Neural progenitor cell (in vitro differentiated cells): ENCODE measurements around the gene ABCD3. TPM values are rescaled to one million over a fixed set of nuclear protein-coding genes. Genes with fewer than 3 reads are reported as not detected.

Source experiments
- DNase-seq: peaks from one replicate; pipeline ENCODE4 v3.0.0-alpha.2; 2016; ENCODE audit warnings: low spot score
- H2AFZ ChIP-seq: fragments of 200-600 bp; sonication (generic); replicated peaks from 2 replicates; pipeline ENCODE4 v1.6.1; 2016; ENCODE audit warnings: antibody characterized with exemption
- H3F3A ChIP-seq: fragments of 200-600 bp; sonication (generic); 2 replicates; pipeline ENCODE4 v1.6.1; 2016; ENCODE audit warnings: antibody characterized with exemption, low read depth
- H3K27ac ChIP-seq: fragments of 200-600 bp; sonication (generic); 2 replicates; pipeline ENCODE4 v1.5.1; 2016; ENCODE audit warnings: mild to moderate bottlenecking
- H3K27me3 ChIP-seq: fragments of 200-600 bp; sonication (generic); 2 replicates; pipeline ENCODE4 v1.6.1; 2016; ENCODE audit warnings: mild to moderate bottlenecking, moderate library complexity
- H3K36me3 ChIP-seq: fragments of 200-600 bp; sonication (generic); 2 replicates; pipeline ENCODE4 v1.5.1; 2016
- H3K4me1 ChIP-seq: fragments of 200-600 bp; sonication (generic); 2 replicates; pipeline ENCODE4 v1.6.1; 2016; ENCODE audit warnings: mixed run types
- H3K4me2 ChIP-seq: fragments of 200-600 bp; sonication (generic); 2 replicates; pipeline ENCODE4 v1.6.1; 2016
- H3K4me3 ChIP-seq: fragments of 200-600 bp; sonication (generic); 2 replicates; pipeline ENCODE4 v1.5.1; 2016
- H3K79me2 ChIP-seq: fragments of 200-600 bp; sonication (generic); 2 replicates; pipeline ENCODE4 v1.6.1; 2016; ENCODE audit warnings: low read depth
- H3K9ac ChIP-seq: fragments of 200-600 bp; sonication (generic); 2 replicates; pipeline ENCODE4 v1.6.1; 2016
- H3K9me3 ChIP-seq: fragments of 200-600 bp; sonication (generic); 2 replicates; pipeline ENCODE4 v1.5.1; 2016; ENCODE audit warnings: low read depth
- H4K20me1 ChIP-seq: fragments of 200-600 bp; sonication (generic); 2 replicates; pipeline ENCODE4 v1.6.1; 2016; ENCODE audit warnings: low read depth
- H3K27ac Mint-ChIP-seq: 3 replicates; pipeline ENCODE4 v1.8.0; 2021; ENCODE audit warnings: mixed read lengths
- H3K27me3 Mint-ChIP-seq: 2 replicates; pipeline ENCODE4 v1.8.0; 2022; ENCODE audit warnings: low read depth, mild to moderate bottlenecking, inconsistent platforms, moderate library complexity, mixed read lengths; ENCODE audit not compliant: insufficient read depth
- H3K36me3 Mint-ChIP-seq: 3 replicates; pipeline ENCODE4 v1.8.0; 2021; ENCODE audit warnings: mixed read lengths
- H3K4me1 Mint-ChIP-seq: 3 replicates; pipeline ENCODE4 v1.8.0; 2021; ENCODE audit warnings: mixed read lengths
- H3K4me3 Mint-ChIP-seq: 3 replicates; pipeline ENCODE4 v1.8.0; 2021; ENCODE audit warnings: mild to moderate bottlenecking, moderate library complexity, mixed read lengths
- H3K9me3 Mint-ChIP-seq: 3 replicates; pipeline ENCODE4 v1.8.0; 2020; ENCODE audit warnings: mixed read lengths
- EZH2 ChIP-seq: fragments of 200-600 bp; sonication (generic); IDR thresholded peaks from 2 replicates; pipeline ENCODE4 v1.6.1; 2017; ENCODE audit warnings: antibody characterized with exemption, mild to moderate bottlenecking, moderate library complexity
- EZH2phosphoT487 ChIP-seq: fragments of 200-600 bp; sonication (generic); IDR thresholded peaks from 2 replicates; pipeline ENCODE4 v1.6.1; 2017; ENCODE audit warnings: antibody characterized with exemption
- total RNA-seq: library from RNA; depleted of rRNA; stranded (reverse); fragments of >200 nt; gene quantifications from 2 replicates; pipeline ENCODE4 v1.2.3, GENCODE V29; 2015; ENCODE audit warnings: low replicate concordance
- TF ChIP-seq, protein P1 (sequence below): fragments of 200-600 bp; sonication (generic); IDR thresholded peaks from 2 replicates; pipeline ENCODE4 v1.5.1; 2017; ENCODE audit warnings: antibody characterized with exemption, mild to moderate bottlenecking

The ABCD3 gene
- total RNA-seq, 1 donor from 2014 or later: 45.1 TPM

GRCh38 chr1:94406446-94406845 lies 11.7 kb upstream of the ABCD3 start:
- Histone ChIP-seq H3K9ac (no peak overlapping the region), H3K4me3 (no peak overlapping the region), H3K4me1 (no peaks in the 10 kb centered on the region), H3K27me3 (no peaks in the 10 kb centered on the region), H2AFZ (peak overlapping the region; percentile 46), H3K36me3 (no peaks in the 10 kb centered on the region), H3K9me3 (no peaks in the 10 kb centered on the region), H3F3A (no peaks in the 10 kb centered on the region), H3K79me2 (no peaks in the 10 kb centered on the region), H3K27ac (no peak overlapping the region), H3K4me2 (no peak overlapping the region), H4K20me1 (no peaks in the 10 kb centered on the region)
- Mint-ChIP-seq H3K27me3 (peaks cover 3% of the 10 kb centered on the region), H3K27ac (no peak overlapping the region), H3K9me3 (no peaks in the 10 kb centered on the region), H3K36me3 (no peaks in the 10 kb centered on the region), H3K4me3 (no peak overlapping the region), H3K4me1 (no peaks in the 10 kb centered on the region)
- TF ChIP-seq, protein P1, sequence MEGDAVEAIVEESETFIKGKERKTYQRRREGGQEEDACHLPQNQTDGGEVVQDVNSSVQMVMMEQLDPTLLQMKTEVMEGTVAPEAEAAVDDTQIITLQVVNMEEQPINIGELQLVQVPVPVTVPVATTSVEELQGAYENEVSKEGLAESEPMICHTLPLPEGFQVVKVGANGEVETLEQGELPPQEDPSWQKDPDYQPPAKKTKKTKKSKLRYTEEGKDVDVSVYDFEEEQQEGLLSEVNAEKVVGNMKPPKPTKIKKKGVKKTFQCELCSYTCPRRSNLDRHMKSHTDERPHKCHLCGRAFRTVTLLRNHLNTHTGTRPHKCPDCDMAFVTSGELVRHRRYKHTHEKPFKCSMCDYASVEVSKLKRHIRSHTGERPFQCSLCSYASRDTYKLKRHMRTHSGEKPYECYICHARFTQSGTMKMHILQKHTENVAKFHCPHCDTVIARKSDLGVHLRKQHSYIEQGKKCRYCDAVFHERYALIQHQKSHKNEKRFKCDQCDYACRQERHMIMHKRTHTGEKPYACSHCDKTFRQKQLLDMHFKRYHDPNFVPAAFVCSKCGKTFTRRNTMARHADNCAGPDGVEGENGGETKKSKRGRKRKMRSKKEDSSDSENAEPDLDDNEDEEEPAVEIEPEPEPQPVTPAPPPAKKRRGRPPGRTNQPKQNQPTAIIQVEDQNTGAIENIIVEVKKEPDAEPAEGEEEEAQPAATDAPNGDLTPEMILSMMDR: no peak
- TF ChIP-seq EZH2: no peak
- TF ChIP-seq EZH2phosphoT487: no peak
- no peak for DNase-seq

DNA sequence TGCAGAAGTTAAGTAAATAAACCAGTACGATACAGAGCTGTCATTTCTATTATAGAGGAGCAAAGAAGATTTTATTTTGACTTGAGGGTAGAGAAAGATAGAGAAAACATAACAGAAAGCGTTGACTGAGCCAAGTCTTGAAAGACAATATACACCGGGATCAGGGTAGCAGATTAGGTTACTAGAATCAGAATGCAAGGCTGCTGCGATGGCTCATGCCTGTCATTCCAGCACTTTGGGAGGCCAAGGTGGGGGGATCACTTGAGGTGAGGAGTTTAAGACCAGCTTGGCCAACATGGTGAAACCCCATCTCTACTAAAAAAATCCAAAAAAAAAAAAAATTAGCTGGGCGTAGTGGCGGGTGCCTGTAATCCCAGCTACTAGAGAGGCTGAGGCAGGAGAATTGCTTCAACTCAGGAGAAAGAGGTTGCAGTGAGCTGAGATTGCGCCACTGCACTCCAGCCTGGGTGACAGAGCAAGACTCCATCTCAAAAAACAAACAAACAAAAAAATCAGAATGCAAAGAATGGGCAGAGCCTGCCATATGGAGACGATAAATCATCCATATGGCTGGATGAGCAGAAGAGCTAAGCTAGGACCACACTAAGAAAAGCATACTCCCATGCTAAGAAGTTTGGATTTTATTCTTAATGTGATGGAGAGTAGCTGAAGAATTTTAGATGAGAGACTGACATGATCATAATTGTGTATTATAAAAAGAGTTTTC lies 9.9 kb upstream of the ABCD3 start:
- H3K9me3 Mint-ChIP-seq: no peaks in the 10 kb centered on the region
- no peak overlapping the region for H3K27ac Mint-ChIP-seq
- Histone ChIP-seq H3K4me2 (no peak overlapping the region), H3K9me3 (no peaks in the 10 kb centered on the region), H2AFZ (peak overlapping the region; percentile 51), H3K36me3 (no peaks in the 10 kb centered on the region), H3K27ac (no peak overlapping the region), H4K20me1 (no peaks in the 10 kb centered on the region), H3K4me1 (no peaks in the 10 kb centered on the region), H3K4me3 (no peak overlapping the region), H3K27me3 (no peaks in the 10 kb centered on the region), H3K79me2 (no peaks in the 10 kb centered on the region), H3K9ac (no peak overlapping the region), H3F3A (no peaks in the 10 kb centered on the region)
- TF ChIP-seq, protein P1: no peak
- TF ChIP-seq EZH2: no peak
- no peak for TF ChIP-seq EZH2phosphoT487
- no peaks in the 10 kb centered on the region for H3K4me1 Mint-ChIP-seq
- H3K4me3 Mint-ChIP-seq: no peak overlapping the region
- no peaks in the 10 kb centered on the region for H3K36me3 Mint-ChIP-seq
- peak; percentile 12 for DNase-seq
- peaks cover 3% of the 10 kb centered on the region for H3K27me3 Mint-ChIP-seq

DNA sequence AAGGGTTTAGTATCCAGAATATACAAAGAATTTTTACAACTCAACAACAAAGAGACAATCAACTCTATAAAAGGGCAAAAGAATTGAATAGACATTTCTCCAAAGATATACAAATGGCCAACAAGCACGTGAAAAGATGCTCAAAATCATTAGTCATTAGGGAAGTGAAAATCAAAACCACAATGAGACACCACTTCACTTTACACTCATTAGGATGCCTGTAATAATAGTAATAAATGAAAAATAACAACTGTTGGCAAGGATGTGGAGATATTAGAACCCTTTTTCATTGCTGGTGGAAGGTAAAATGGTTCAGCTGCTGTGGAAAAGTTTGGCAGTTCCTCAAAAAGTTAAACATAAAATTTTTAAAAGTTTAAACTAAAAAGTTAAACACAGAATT lies 7.0 kb upstream of the ABCD3 start:
- no peaks in the 10 kb centered on the region for H3K36me3 Mint-ChIP-seq
- H3K4me2 ChIP-seq: no peak overlapping the region
- H3K27me3 Mint-ChIP-seq: peaks cover 3% of the 10 kb centered on the region
- H3K79me2 ChIP-seq: no peaks in the 10 kb centered on the region
- no peak overlapping the region for H3K4me3 ChIP-seq
- no peaks in the 10 kb centered on the region for H3K27me3 ChIP-seq
- H3K9ac ChIP-seq: no peak overlapping the region
- no peak overlapping the region for H3K27ac Mint-ChIP-seq
- no peaks in the 10 kb centered on the region for H3K36me3 ChIP-seq
- no peaks in the 10 kb centered on the region for H3K9me3 ChIP-seq
- H3K4me1 ChIP-seq: no peaks in the 10 kb centered on the region
- H3K4me1 Mint-ChIP-seq: no peaks in the 10 kb centered on the region
- no peaks in the 10 kb centered on the region for H3F3A ChIP-seq
- no peaks in the 10 kb centered on the region for H4K20me1 ChIP-seq
- H3K27ac ChIP-seq: no peak overlapping the region
- TF ChIP-seq EZH2: no peak
- TF ChIP-seq, protein P1: no peak
- TF ChIP-seq EZH2phosphoT487: no peak
- H3K9me3 Mint-ChIP-seq: no peaks in the 10 kb centered on the region
- no peak overlapping the region for H3K4me3 Mint-ChIP-seq
- no peak overlapping the region for H2AFZ ChIP-seq
- DNase-seq: no peak
